ENCODE measurements around the gene CELSR1. TPM values are rescaled to one million over a fixed set of nuclear protein-coding genes. Genes with fewer than 3 reads are reported as not detected.

Gene CELSR1
- total RNA-seq, 1 donor from 2014 or later: 2.1 TPM

- Histone ChIP-seq H3K36me3 (ENCODE audit: control insufficient read depth in 3 of 3, insufficient read depth in 3 of 3, low read length in 3 of 3) (no peaks in the 10 kb centered on the region), H3K9ac (ENCODE audit: low read depth in 1 of 3, low read length in 3 of 3) (no peak overlapping the region), H3K27ac (ENCODE audit: low read depth, low read length) (no peak overlapping the region)
Observed at GRCh38 chr22:46463435-46464227, 73.8 kb downstream of the CELSR1 start.

GRCh38 chr22:46462726-46463371 is 74.6 kb downstream of the CELSR1 start:
- Histone ChIP-seq H3K36me3 (ENCODE audit: control insufficient read depth in 3 of 3, insufficient read depth in 3 of 3, low read length in 3 of 3) (no peaks in the 10 kb centered on the region), H3K9me3 (ENCODE audit: control insufficient read depth in 3 of 3, low read length in 3 of 3) (no peaks in the 10 kb centered on the region), H3K9ac (ENCODE audit: low read depth in 1 of 3, low read length in 3 of 3) (no peak overlapping the region), H3K27ac (ENCODE audit: low read depth, low read length) (no peak overlapping the region), H3K4me3 (ENCODE audit: low read length in 3 of 3) (no peak overlapping the region), H3K4me1 (ENCODE audit: control insufficient read depth in 3 of 3, insufficient read depth in 3 of 3, low read length in 3 of 3) (no peaks in the 10 kb centered on the region), H3K27me3 (ENCODE audit: control insufficient read depth in 3 of 3, insufficient read depth in 3 of 3, low read length in 3 of 3) (peaks cover 27 to 60% (median 49%) of the 10 kb centered on the region in 3 donors)

More at GRCh38 chr22:46463435-46464227, 73.8 kb downstream of the CELSR1 start:
- Histone ChIP-seq H3K4me3 (ENCODE audit: low read length in 3 of 3) (no peak overlapping the region), H3K27me3 (ENCODE audit: control insufficient read depth in 3 of 3, insufficient read depth in 3 of 3, low read length in 3 of 3) (peaks cover 27 to 55% (median 42%) of the 10 kb centered on the region in 3 donors), H3K9me3 (ENCODE audit: control insufficient read depth in 3 of 3, low read length in 3 of 3) (no peaks in the 10 kb centered on the region), H3K4me1 (ENCODE audit: control insufficient read depth in 3 of 3, insufficient read depth in 3 of 3, low read length in 3 of 3) (no peaks in the 10 kb centered on the region)

GRCh38 chr22:46461566-46462180 is 75.7 kb downstream of the CELSR1 start:
- H3K27ac ChIP-seq (ENCODE audit: low read depth, low read length): no peak overlapping the region
- H3K27me3 ChIP-seq (ENCODE audit: control insufficient read depth in 3 of 3, insufficient read depth in 3 of 3, low read length in 3 of 3): peaks cover 31 to 68% (median 59%) of the 10 kb centered on the region in 3 donors
- H3K36me3 ChIP-seq (ENCODE audit: control insufficient read depth in 3 of 3, insufficient read depth in 3 of 3, low read length in 3 of 3): no peaks in the 10 kb centered on the region
- no peak overlapping the region for H3K4me3 ChIP-seq (ENCODE audit: low read length in 3 of 3)
- no peaks in the 10 kb centered on the region for H3K9me3 ChIP-seq (ENCODE audit: control insufficient read depth in 3 of 3, low read length in 3 of 3)
- no peaks in the 10 kb centered on the region for H3K4me1 ChIP-seq (ENCODE audit: control insufficient read depth in 3 of 3, insufficient read depth in 3 of 3, low read length in 3 of 3)
- no peak overlapping the region for H3K9ac ChIP-seq (ENCODE audit: low read depth in 1 of 3, low read length in 3 of 3)

- Histone ChIP-seq H3K9me3 (ENCODE audit: control insufficient read depth in 3 of 3, low read length in 3 of 3) (no peaks in the 10 kb centered on the region), H3K9ac (ENCODE audit: low read depth in 1 of 3, low read length in 3 of 3) (no peak overlapping the region), H3K4me1 (ENCODE audit: control insufficient read depth in 3 of 3, insufficient read depth in 3 of 3, low read length in 3 of 3) (no peaks in the 10 kb centered on the region), H3K36me3 (ENCODE audit: control insufficient read depth in 3 of 3, insufficient read depth in 3 of 3, low read length in 3 of 3) (no peaks in the 10 kb centered on the region), H3K4me3 (ENCODE audit: low read length in 3 of 3) (no peak overlapping the region), H3K27ac (ENCODE audit: low read depth, low read length) (no peak overlapping the region), H3K27me3 (ENCODE audit: control insufficient read depth in 3 of 3, insufficient read depth in 3 of 3, low read length in 3 of 3) (peaks cover 27 to 62% (median 53%) of the 10 kb centered on the region in 3 donors)
Observed at GRCh38 chr22:46460857-46461256, 76.6 kb downstream of the CELSR1 start.

- Histone ChIP-seq H3K9ac (ENCODE audit: low read depth in 1 of 3, low read length in 3 of 3) (no peak overlapping the region), H3K36me3 (ENCODE audit: control insufficient read depth in 3 of 3, insufficient read depth in 3 of 3, low read length in 3 of 3) (no peaks in the 10 kb centered on the region), H3K27ac (ENCODE audit: low read depth, low read length) (no peak overlapping the region), H3K9me3 (ENCODE audit: control insufficient read depth in 3 of 3, low read length in 3 of 3) (no peaks in the 10 kb centered on the region), H3K4me1 (ENCODE audit: control insufficient read depth in 3 of 3, insufficient read depth in 3 of 3, low read length in 3 of 3) (no peaks in the 10 kb centered on the region), H3K27me3 (ENCODE audit: control insufficient read depth in 3 of 3, insufficient read depth in 3 of 3, low read length in 3 of 3) (peaks cover 28 to 55% (median 48%) of the 10 kb centered on the region in 3 donors), H3K4me3 (ENCODE audit: low read length in 3 of 3) (no peak overlapping the region)
Observed at GRCh38 chr22:46459347-46460065, 77.9 kb downstream of the CELSR1 start.

GRCh38 chr22:46458525-46458924 is 78.9 kb downstream of the CELSR1 start:
- H3K4me1 ChIP-seq (ENCODE audit: control insufficient read depth in 3 of 3, insufficient read depth in 3 of 3, low read length in 3 of 3): no peaks in the 10 kb centered on the region
- H3K36me3 ChIP-seq (ENCODE audit: control insufficient read depth in 3 of 3, insufficient read depth in 3 of 3, low read length in 3 of 3): no peaks in the 10 kb centered on the region
- peaks cover 33 to 57% (median 56%) of the 10 kb centered on the region in 3 donors for H3K27me3 ChIP-seq (ENCODE audit: control insufficient read depth in 3 of 3, insufficient read depth in 3 of 3, low read length in 3 of 3)
- no peak overlapping the region for H3K4me3 ChIP-seq (ENCODE audit: low read length in 3 of 3)
- H3K9me3 ChIP-seq (ENCODE audit: control insufficient read depth in 3 of 3, low read length in 3 of 3): no peaks in the 10 kb centered on the region
- no peak overlapping the region for H3K27ac ChIP-seq (ENCODE audit: low read depth, low read length)
- no peak overlapping the region for H3K9ac ChIP-seq (ENCODE audit: low read depth in 1 of 3, low read length in 3 of 3)

- Histone ChIP-seq H3K27me3 (ENCODE audit: control insufficient read depth in 3 of 3, insufficient read depth in 3 of 3, low read length in 3 of 3) (peaks cover 40 to 64% (median 63%) of the 10 kb centered on the region in 3 donors), H3K4me3 (ENCODE audit: low read length in 3 of 3) (no peak overlapping the region), H3K4me1 (ENCODE audit: control insufficient read depth in 3 of 3, insufficient read depth in 3 of 3, low read length in 3 of 3) (no peaks in the 10 kb centered on the region)
Observed at GRCh38 chr22:46457502-46458488, 79.6 kb downstream of the CELSR1 start.

GRCh38 chr22:46456818-46457163 is 80.6 kb downstream of the CELSR1 start:
- Histone ChIP-seq H3K9me3 (ENCODE audit: control insufficient read depth in 3 of 3, low read length in 3 of 3) (no peaks in the 10 kb centered on the region), H3K4me1 (ENCODE audit: control insufficient read depth in 3 of 3, insufficient read depth in 3 of 3, low read length in 3 of 3) (no peaks in the 10 kb centered on the region), H3K36me3 (ENCODE audit: control insufficient read depth in 3 of 3, insufficient read depth in 3 of 3, low read length in 3 of 3) (no peaks in the 10 kb centered on the region), H3K9ac (ENCODE audit: low read depth in 1 of 3, low read length in 3 of 3) (no peak overlapping the region), H3K4me3 (ENCODE audit: low read length in 3 of 3) (no peak overlapping the region), H3K27ac (ENCODE audit: low read depth, low read length) (no peak overlapping the region), H3K27me3 (ENCODE audit: control insufficient read depth in 3 of 3, insufficient read depth in 3 of 3, low read length in 3 of 3) (peaks cover 38 to 68% (median 67%) of the 10 kb centered on the region in 3 donors)

More at GRCh38 chr22:46457502-46458488, 79.6 kb downstream of the CELSR1 start:
- Histone ChIP-seq H3K36me3 (ENCODE audit: control insufficient read depth in 3 of 3, insufficient read depth in 3 of 3, low read length in 3 of 3) (no peaks in the 10 kb centered on the region), H3K9ac (ENCODE audit: low read depth in 1 of 3, low read length in 3 of 3) (no peak overlapping the region), H3K27ac (ENCODE audit: low read depth, low read length) (no peak overlapping the region), H3K9me3 (ENCODE audit: control insufficient read depth in 3 of 3, low read length in 3 of 3) (no peaks in the 10 kb centered on the region)

- no peak overlapping the region for H3K27ac ChIP-seq (ENCODE audit: low read depth, low read length)
- H3K9me3 ChIP-seq (ENCODE audit: control insufficient read depth in 3 of 3, low read length in 3 of 3): no peaks in the 10 kb centered on the region
- H3K4me3 ChIP-seq (ENCODE audit: low read length in 3 of 3): no peak overlapping the region
- no peak overlapping the region for H3K9ac ChIP-seq (ENCODE audit: low read depth in 1 of 3, low read length in 3 of 3)
- no peaks in the 10 kb centered on the region for H3K4me1 ChIP-seq (ENCODE audit: control insufficient read depth in 3 of 3, insufficient read depth in 3 of 3, low read length in 3 of 3)
- no peaks in the 10 kb centered on the region for H3K36me3 ChIP-seq (ENCODE audit: control insufficient read depth in 3 of 3, insufficient read depth in 3 of 3, low read length in 3 of 3)
- peaks cover 40 to 71% (median 68%) of the 10 kb centered on the region in 3 donors for H3K27me3 ChIP-seq (ENCODE audit: control insufficient read depth in 3 of 3, insufficient read depth in 3 of 3, low read length in 3 of 3)
Observed at GRCh38 chr22:46455446-46455845, 82.0 kb downstream of the CELSR1 start.
